Activated naive CD4-positive, alpha-beta T cell treated with anti-CD3 and anti-CD28 coated beads for 36 hours (primary cell): ENCODE data around the gene PHPT1. TPM values are rescaled to one million over a fixed set of nuclear protein-coding genes. Genes with fewer than 3 reads are reported as not detected.
"Not testable (repeated sequence)": the region's sequence is repeated elsewhere in the genome, so short reads cannot be mapped to it uniquely, and the experiment has no call there.

ENCODE experiments used
- CTCF ChIA-PET: fragments of 350-600 bp; sonication (Branson Sonifier 250); formaldehyde crosslinking; loops from one replicate; lab custom pipeline; 2021; ENCODE audit warnings: antibody characterized with exemption; lab: Charles Lee
- DNase-seq: peaks from one replicate; pipeline ENCODE4 v3.0.0-alpha.2; 2020
- H3K27ac Mint-ChIP-seq: one replicate; pipeline ENCODE4 v1.8.0; 2021; ENCODE audit warnings: mild to moderate bottlenecking, mixed read lengths
- H3K27me3 Mint-ChIP-seq: one replicate; pipeline ENCODE4 v1.8.0; 2021; ENCODE audit warnings: low read depth, mixed read lengths
- H3K36me3 Mint-ChIP-seq: one replicate; pipeline ENCODE4 v1.8.0; 2021; ENCODE audit warnings: low read depth, mixed read lengths
- H3K4me1 Mint-ChIP-seq: one replicate; pipeline ENCODE4 v1.8.0; 2021; ENCODE audit warnings: low read depth, mixed read lengths
- H3K4me3 Mint-ChIP-seq: one replicate; pipeline ENCODE4 v1.8.0; 2021; ENCODE audit warnings: mild to moderate bottlenecking, moderate library complexity, mixed read lengths
- H3K9me3 Mint-ChIP-seq: one replicate; pipeline ENCODE4 v1.8.0; 2021; ENCODE audit warnings: mixed read lengths
- intact Hi-C: fragments of 100-400 bp; cut with micrococcal nuclease; formaldehyde crosslinking; loops from one replicate; pipeline ENCODE4 v1.15.1; 2023
- total RNA-seq, 2 experiments: library from RNA; stranded (reverse); gene quantifications; one replicate each; pipeline ENCODE4 v1.2.3, GENCODE V29; 2021

PHPT1 gene
- total RNA-seq, 2 experiments from 2014 or later: 110 to 116 TPM

DNA sequence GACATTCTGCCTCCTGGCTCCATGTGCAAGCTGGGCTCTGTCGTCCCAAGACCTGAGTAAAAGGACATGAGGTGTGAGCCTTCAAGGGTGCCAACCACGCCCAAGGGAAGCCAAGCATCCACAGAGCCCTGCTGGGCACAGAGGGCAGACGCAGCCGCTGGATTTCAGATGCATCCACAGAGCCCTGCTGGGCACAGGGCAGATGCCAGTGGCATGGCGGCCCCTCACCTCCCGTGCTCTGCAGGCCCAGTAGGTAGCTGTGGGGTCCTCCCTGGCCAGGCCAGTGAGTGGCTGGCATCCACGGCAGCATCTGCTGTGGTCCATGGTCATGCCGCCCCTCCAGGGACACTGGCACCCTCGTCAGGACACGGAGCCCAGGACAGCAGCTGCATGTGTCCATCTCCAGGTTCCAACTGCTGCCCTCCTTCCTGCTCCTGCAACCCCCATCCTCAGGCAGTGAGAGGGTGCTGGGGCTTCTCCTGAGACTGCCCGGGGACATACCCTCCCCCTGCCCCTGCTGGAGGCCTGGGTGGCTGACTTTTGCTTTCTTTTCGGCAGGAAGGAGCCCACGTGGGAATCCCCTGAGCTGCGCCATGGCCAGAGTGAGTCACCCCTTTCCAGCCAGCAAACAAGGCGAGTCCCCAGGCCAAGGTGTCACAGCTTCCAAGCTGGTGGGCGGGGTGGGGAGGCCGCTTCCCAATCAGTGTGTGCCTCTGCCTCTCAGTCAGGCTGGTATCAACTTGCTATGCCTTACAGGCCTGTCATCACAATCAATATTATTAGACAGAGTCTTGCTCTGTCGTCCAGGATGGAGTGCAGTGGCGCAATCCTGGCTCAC is 33.1 kb downstream of the PHPT1 start:
- peaks cover 48% of the 10 kb centered on the region for H3K4me1 Mint-ChIP-seq
- no peaks in the 10 kb centered on the region for H3K9me3 Mint-ChIP-seq
- CTCF ChIA-PET: interaction anchor here (0.6 to 1.2 kb wide), 4 partner anchors 15 to 147 kb away, joined by 3 read pairs; partner anchors contain the start of gene AJM1
- peak; percentile 98 for DNase-seq
- intact Hi-C loops: loop anchor here (1.0 to 10.0 kb wide), 9 partner anchors 16 to 978 kb away; partner anchors contain the start of genes CAMSAP1, CYSRT1, EDF1 and FBXW5
- peak overlapping the region; percentile 70 for H3K4me3 Mint-ChIP-seq
- peaks cover 11% of the 10 kb centered on the region for H3K36me3 Mint-ChIP-seq
- peak overlapping the region; percentile 97 for H3K27ac Mint-ChIP-seq
- H3K27me3 Mint-ChIP-seq: no peaks in the 10 kb centered on the region

DNA sequence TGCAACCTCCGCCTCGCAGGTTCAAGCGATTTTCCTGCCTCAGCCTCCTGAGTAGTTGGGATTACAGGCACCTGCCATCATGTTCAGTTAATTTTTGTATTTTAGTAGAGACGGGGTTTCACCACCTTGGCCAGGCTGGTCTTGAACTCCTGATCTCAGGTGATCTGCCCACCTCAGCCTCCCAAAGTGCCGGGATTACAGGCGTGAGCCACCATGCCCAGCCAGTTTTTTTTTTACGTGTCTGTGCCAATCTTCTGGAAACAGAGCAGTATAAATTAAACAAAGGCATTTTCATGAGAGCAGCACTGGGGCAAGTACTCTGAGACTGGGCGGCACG is 33.7 kb downstream of the PHPT1 start:
- DNase-seq, H3K9me3 Mint-ChIP-seq, H3K27me3 Mint-ChIP-seq: not testable (repeated sequence)
- peaks cover 11% of the 10 kb centered on the region for H3K36me3 Mint-ChIP-seq
- H3K4me1 Mint-ChIP-seq: peaks cover 51% of the 10 kb centered on the region
- intact Hi-C loops: loop anchor here (1.0 to 10.0 kb wide), 9 partner anchors 17 to 978 kb away; partner anchors contain the start of genes CAMSAP1, CYSRT1, EDF1 and FBXW5
- H3K4me3 Mint-ChIP-seq: peak overlapping the region; percentile 60
- peak overlapping the region; percentile 97 for H3K27ac Mint-ChIP-seq
- CTCF ChIA-PET: interaction anchor here (0.7 to 2.5 kb wide), 3 partner anchors 40 to 482 kb away, joined by 3 to 12 read pairs (median 3); partner anchors contain the start of gene AJM1

GRCh38 chr9:136883670-136884069 is 34.5 kb downstream of the PHPT1 start:
- not testable (repeated sequence) for DNase-seq, H3K27me3 Mint-ChIP-seq, H3K9me3 Mint-ChIP-seq, H3K4me3 Mint-ChIP-seq
- intact Hi-C loops: loop anchor here (2.0 to 10.0 kb wide), 4 partner anchors 203 to 979 kb away; partner anchors contain the start of genes CAMSAP1, CYSRT1, MAN1B1 and RNF208
- CTCF ChIA-PET: interaction anchor here (0.7 to 2.5 kb wide), 6 partner anchors 14 to 483 kb away, joined by 3 to 12 read pairs (median 3); partner anchors contain the start of gene AJM1
- H3K4me1 Mint-ChIP-seq: peaks cover 58% of the 10 kb centered on the region
- H3K27ac Mint-ChIP-seq: peak overlapping the region; percentile 97
- peaks cover 11% of the 10 kb centered on the region for H3K36me3 Mint-ChIP-seq

GRCh38 chr9:136885950-136886578 is 36.9 kb downstream of the PHPT1 start, which contains the start of gene TRAF2:
Gene TRAF2, plus strand, starts transcription at chr9:136886516. Its CDS starts 12,225 bp downstream, at chr9:136898741.
- peaks cover 59% of the 10 kb centered on the region for H3K4me1 Mint-ChIP-seq
- CTCF ChIA-PET: no interaction called here
- intact Hi-C loops: loop anchor here (1.0 to 10.0 kb wide), 8 partner anchors 16 to 981 kb away; partner anchors contain the start of genes AJM1, CAMSAP1, CYSRT1 and EDF1
- H3K27ac Mint-ChIP-seq: peak within 1 kb of the TSS; percentile 89
- H3K27me3 Mint-ChIP-seq: no peaks in the 10 kb centered on the region
- H3K4me3 Mint-ChIP-seq: peak within 1 kb of the TSS; percentile 98
- DNase-seq: peak; percentile 98
- H3K9me3 Mint-ChIP-seq: no peaks in the 10 kb centered on the region
- H3K36me3 Mint-ChIP-seq: peaks cover 19% of the 10 kb centered on the region

- CTCF ChIA-PET: interaction anchor here (1.1 to 1.9 kb wide), 3 partner anchors 43 to 57 kb away, joined by 3 to 5 read pairs (median 4); partner anchors contain the start of gene AJM1
- intact Hi-C loops: loop anchor here (1.0 to 10.0 kb wide), 8 partner anchors 15 to 982 kb away; partner anchors contain the start of genes AJM1, CAMSAP1, CYSRT1 and EDF1
- peak; percentile 46 for DNase-seq
- Mint-ChIP-seq H3K9me3 (no peaks in the 10 kb centered on the region), H3K27me3 (no peaks in the 10 kb centered on the region), H3K4me3 (peak overlapping the region; percentile 98), H3K4me1 (peaks cover 51% of the 10 kb centered on the region), H3K27ac (peak overlapping the region; percentile 89), H3K36me3 (peaks cover 23% of the 10 kb centered on the region)
These were observed 37.7 kb downstream of the PHPT1 start for GRCh38 chr9:136886610-136887597.

DNA sequence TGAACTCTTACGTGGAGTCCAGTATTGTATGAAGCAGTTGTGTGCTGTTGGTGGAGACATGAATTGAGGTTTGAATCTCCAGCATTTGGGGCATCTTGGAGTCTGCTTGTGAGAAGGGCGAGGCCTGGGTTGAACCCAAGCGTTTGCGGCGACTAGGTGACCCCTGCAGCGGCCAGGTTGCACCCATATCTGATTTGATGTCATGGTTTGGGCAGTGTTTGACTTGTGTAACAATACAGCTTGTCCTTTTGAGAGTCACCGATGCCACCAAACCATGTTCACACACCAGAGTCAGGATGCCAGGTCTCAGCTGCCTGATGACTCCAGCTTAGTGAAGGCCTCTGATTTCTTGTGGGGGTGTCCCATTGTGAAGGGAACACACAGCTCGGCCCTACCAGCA is 39.2 kb downstream of the PHPT1 start:
- no peak overlapping the region for H3K4me3 Mint-ChIP-seq
- CTCF ChIA-PET: interaction anchor here (1.1 to 1.9 kb wide), 3 partner anchors 9 to 46 kb away, joined by 3 to 5 read pairs (median 4); partner anchors contain the start of gene AJM1
- H3K4me1 Mint-ChIP-seq: peaks cover 43% of the 10 kb centered on the region

GRCh38 chr9:136889858-136890257 is 40.6 kb downstream of the PHPT1 start:
- Mint-ChIP-seq H3K27ac (no peak overlapping the region), H3K9me3 (no peaks in the 10 kb centered on the region), H3K4me1 (peaks cover 43% of the 10 kb centered on the region), H3K27me3 (no peaks in the 10 kb centered on the region), H3K36me3 (peaks cover 29% of the 10 kb centered on the region), H3K4me3 (no peak overlapping the region)
- intact Hi-C loops: loop anchor here (5.0 to 10.0 kb wide), 3 partner anchors 83 to 985 kb away; partner anchors contain the start of genes CAMSAP1, CYSRT1, RABL6 and RNF208
- CTCF ChIA-PET: interaction anchor here (0.6 kb wide), 1 partner anchor 17 kb away, joined by 4 read pairs; no protein-coding TSS in a partner anchor
- no peak for DNase-seq

More for the DNA sequence above, 39.2 kb downstream of the PHPT1 start:
- no peaks in the 10 kb centered on the region for H3K27me3 Mint-ChIP-seq
- H3K27ac Mint-ChIP-seq: no peak overlapping the region
- H3K36me3 Mint-ChIP-seq: peaks cover 24% of the 10 kb centered on the region
- no peaks in the 10 kb centered on the region for H3K9me3 Mint-ChIP-seq
- intact Hi-C loops: loop anchor here (5.0 to 10.0 kb wide), 3 partner anchors 81 to 984 kb away; partner anchors contain the start of genes CAMSAP1, CYSRT1, RABL6 and RNF208
- DNase-seq: no peak

GRCh38 chr9:136890661-136891060 is 41.5 kb downstream of the PHPT1 start:
- no peaks in the 10 kb centered on the region for H3K9me3 Mint-ChIP-seq
- CTCF ChIA-PET: no interaction called here
- no peaks in the 10 kb centered on the region for H3K27me3 Mint-ChIP-seq
- no peak overlapping the region for H3K27ac Mint-ChIP-seq
- intact Hi-C loops: no loop called here
- peaks cover 31% of the 10 kb centered on the region for H3K36me3 Mint-ChIP-seq
- DNase-seq: no peak
- H3K4me1 Mint-ChIP-seq: peaks cover 38% of the 10 kb centered on the region
- H3K4me3 Mint-ChIP-seq: no peak overlapping the region

DNA sequence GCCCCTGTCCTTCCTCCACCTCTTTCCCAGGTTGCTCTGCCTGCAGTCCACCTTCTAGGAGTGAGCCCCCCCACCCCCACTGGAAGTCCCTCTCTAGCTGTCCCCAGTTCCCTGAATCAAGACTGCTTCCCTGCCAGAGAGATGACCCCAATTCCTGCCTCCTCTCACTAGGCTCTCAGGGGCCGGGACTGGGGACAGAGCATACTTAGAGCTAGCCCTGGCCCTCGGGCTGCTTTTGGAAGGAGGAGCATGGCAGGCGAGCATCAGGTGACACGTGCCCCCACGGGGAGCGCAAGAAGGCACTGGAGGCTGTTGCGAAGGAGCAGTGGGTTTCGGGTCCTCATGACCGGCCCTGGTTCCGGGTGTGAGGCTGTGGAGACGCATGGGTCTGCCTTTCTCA is 46.8 kb downstream of the PHPT1 start:
- Mint-ChIP-seq H3K36me3 (peaks cover 31% of the 10 kb centered on the region), H3K27me3 (no peaks in the 10 kb centered on the region), H3K4me3 (no peak overlapping the region), H3K4me1 (peaks cover 25% of the 10 kb centered on the region), H3K9me3 (no peaks in the 10 kb centered on the region), H3K27ac (no peak overlapping the region)
- intact Hi-C loops: no loop called here
- DNase-seq: no peak
- CTCF ChIA-PET: no interaction called here

GRCh38 chr9:136898483-136899100 is 49.4 kb downstream of the PHPT1 start:
- H3K4me1 Mint-ChIP-seq: peaks cover 44% of the 10 kb centered on the region
- no peak overlapping the region for H3K27ac Mint-ChIP-seq
- no peak overlapping the region for H3K4me3 Mint-ChIP-seq

More at GRCh38 chr9:136898483-136899100, 49.4 kb downstream of the PHPT1 start:
- DNase-seq: no peak
- CTCF ChIA-PET: interaction anchor here (1.1 kb wide), 1 partner anchor 16 kb away, joined by 3 read pairs; no protein-coding TSS in a partner anchor
- H3K27me3 Mint-ChIP-seq: no peaks in the 10 kb centered on the region
- H3K36me3 Mint-ChIP-seq: peaks cover 40% of the 10 kb centered on the region
- intact Hi-C loops: no loop called here
- H3K9me3 Mint-ChIP-seq: no peaks in the 10 kb centered on the region
